GM12865 (cell line): ENCODE results near the gene TBC1D9.

ENCODE experiments used
- DNase-seq: peaks from one replicate; pipeline ENCODE4 v3.0.0; 2010; ENCODE audit warnings: low read depth
- H3K4me3 ChIP-seq: 2 replicates; pipeline ENCODE4 v1.5.1; 2011; ENCODE audit warnings: mild to moderate bottlenecking, low read depth, low read length, control low read depth
- TF ChIP-seq, protein P1 (sequence below): IDR thresholded peaks from 2 replicates; pipeline ENCODE4 v1.5.1; 2011; ENCODE audit warnings: low read length, control low read depth, low read depth, inconsistent platforms; ENCODE audit not compliant: insufficient read depth; ENCODE audit errors: missing control alignments

Gene TBC1D9

DNA sequence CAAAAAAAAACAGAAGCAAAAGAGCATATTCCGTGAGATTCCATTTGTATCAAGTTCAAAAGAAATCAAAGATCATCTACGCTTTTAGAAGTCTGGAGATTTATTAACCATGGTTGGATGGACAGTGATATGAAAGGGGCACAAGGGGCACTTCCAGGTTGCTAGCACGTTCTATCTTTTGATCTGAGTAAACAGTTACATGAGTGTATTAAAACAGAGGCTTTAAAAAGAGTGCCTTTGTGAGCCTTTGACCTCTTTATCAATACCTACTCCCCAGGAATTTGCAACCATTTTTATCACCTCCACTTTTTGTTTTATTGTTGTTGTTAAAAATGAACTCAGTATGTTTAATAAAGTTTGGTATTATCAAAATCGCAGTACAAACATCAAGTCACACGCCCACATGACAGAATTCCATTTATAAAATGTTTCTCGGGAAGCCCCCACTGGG is 115.1 kb downstream of the TBC1D9 start:
- no peak overlapping the region for H3K4me3 ChIP-seq
- TF ChIP-seq, protein P1, sequence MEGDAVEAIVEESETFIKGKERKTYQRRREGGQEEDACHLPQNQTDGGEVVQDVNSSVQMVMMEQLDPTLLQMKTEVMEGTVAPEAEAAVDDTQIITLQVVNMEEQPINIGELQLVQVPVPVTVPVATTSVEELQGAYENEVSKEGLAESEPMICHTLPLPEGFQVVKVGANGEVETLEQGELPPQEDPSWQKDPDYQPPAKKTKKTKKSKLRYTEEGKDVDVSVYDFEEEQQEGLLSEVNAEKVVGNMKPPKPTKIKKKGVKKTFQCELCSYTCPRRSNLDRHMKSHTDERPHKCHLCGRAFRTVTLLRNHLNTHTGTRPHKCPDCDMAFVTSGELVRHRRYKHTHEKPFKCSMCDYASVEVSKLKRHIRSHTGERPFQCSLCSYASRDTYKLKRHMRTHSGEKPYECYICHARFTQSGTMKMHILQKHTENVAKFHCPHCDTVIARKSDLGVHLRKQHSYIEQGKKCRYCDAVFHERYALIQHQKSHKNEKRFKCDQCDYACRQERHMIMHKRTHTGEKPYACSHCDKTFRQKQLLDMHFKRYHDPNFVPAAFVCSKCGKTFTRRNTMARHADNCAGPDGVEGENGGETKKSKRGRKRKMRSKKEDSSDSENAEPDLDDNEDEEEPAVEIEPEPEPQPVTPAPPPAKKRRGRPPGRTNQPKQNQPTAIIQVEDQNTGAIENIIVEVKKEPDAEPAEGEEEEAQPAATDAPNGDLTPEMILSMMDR: no peak

DNA sequence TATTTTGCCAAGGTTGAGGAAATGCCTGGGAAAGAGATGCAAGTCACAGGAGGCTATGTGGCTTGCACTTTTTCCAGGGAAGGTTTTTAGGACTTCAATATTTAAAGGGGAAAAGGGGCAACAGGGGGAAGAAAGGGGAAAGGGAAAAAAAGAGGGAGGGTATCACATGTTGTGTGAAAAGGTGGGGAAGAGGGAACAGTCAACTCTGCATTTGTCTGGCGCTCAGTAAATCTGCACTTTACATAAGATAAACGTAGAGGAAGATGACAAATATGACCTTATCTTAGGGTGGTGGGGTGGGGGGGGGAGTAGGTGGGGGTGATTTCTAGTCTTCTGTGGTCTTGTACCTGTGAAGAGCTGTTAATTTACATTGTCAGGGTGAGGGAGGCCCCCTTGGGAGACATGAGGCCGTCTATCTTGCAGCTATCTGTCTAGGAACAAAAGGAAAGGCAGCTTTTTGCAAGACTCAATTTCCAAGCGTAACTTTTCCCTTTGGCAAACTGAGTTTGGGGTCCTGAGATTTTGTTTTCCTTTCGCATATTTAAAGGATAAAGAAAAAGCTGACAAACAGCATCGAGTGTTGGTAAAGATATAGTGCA is 115.9 kb downstream of the TBC1D9 start:
- no peak for DNase-seq
- no peak overlapping the region for H3K4me3 ChIP-seq
- TF ChIP-seq, protein P1: no peak

More for the DNA sequence above, 115.1 kb downstream of the TBC1D9 start:
- no peak for DNase-seq

DNA sequence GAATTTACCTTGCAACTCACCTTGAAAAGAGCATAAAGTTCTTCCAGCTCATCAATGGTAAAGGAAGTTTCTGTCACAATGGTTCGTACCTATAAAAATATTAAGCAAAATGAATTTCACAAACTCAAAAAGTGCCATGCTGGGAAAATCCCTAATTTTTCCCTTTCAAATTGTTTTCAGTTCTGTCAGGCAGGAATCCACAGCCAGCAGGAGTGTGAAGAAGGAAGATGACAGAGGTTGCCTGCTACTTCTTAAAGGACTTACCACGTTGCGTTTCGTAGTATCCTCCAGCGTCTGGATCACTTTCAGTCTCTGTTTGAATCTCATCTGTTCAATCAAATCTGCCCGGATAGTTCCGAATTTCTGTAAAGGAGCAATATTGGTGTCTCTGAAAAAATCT is 117.1 kb downstream of the TBC1D9 start:
- TF ChIP-seq, protein P1: no peak
- no peak for DNase-seq
- H3K4me3 ChIP-seq: no peak overlapping the region

DNA sequence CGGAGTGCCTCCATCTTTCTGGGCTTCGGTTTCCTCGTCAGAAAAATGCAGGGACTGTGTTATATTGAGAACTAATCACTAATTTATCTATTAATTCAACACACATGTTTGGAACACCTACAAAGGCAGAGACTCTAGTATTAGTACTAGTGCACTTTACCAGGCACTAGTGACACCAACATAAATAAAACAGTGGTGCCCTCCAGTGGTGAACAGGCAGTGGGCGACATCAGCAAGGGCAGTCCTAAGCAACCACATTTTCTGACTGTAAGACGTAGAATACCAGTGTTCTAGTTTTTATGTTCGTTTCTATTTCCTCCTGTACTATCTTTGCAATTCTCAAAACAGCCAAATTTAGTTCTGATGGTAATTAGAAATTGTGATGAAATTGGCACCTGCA is 118.3 kb downstream of the TBC1D9 start:
- DNase-seq: peak; percentile 67
- no peak overlapping the region for H3K4me3 ChIP-seq
- TF ChIP-seq, protein P1: peak; percentile 55

DNA sequence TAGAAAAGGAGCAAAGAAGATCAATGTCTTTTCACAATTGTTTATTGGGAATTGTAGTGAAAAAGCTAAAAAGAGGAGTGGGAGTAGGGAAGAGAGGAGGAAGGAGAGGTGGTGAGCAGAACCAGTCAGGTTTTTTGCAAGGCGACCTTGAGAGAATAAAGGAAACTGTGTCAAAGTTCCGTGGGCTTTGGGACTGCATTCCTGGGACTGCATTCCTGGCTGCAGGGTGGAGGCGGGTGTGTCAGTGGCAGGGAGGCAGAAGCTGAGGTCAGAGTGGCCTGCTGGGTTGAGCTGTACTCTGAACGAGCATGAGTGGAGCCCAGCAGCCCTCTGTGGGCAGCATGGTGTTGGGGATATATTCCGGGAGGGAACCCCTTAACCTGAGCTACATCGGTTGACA is 120.6 kb downstream of the TBC1D9 start:
- no peak for DNase-seq
- no peak overlapping the region for H3K4me3 ChIP-seq
- TF ChIP-seq, protein P1: no peak

DNA sequence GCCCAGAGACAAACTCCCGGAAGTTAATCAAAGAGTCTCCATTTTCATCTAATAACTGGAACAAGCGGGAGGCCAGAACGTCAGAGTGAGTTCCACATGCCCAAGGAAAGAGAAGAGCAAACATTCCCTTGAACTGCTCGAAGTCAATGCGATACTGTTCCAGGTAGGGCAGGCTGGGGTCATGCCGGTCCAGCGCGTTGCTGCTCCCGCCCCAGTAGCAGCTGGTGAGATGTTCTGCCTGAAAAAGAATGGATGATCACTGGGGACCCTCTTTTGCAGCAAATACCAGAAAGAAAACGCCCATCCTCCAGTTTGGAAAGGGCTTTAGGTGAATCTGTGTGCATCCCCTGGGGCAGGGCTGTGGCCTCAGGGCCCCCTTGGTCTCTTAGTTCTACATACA is 122.2 kb downstream of the TBC1D9 start:
- no peak overlapping the region for H3K4me3 ChIP-seq
- no peak for DNase-seq
- TF ChIP-seq, protein P1: no peak

DNA sequence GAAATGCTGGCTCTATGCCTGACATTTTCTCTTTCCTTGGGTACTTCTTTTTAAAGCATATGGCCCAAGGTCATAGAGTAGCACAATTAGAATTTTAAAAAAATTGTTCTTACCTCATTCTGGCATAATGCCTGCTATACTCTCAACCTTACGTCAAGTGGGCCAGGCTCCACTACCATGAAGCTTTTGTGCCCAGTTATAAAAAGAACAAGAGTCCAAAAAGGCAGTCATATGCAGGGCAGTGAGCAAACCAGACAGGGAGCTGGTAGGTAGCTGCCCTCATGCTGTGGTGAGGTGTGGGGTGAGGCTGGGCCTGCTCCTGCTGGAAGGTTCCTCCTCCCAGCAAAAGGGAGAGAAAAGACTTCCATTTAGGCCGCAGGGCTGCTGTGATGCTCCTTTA is 123.1 kb downstream of the TBC1D9 start:
- H3K4me3 ChIP-seq: no peak overlapping the region
- TF ChIP-seq, protein P1: no peak
- no peak for DNase-seq
